ENCODE results near the gene SLC25A51. TPM values are rescaled to one million over a fixed set of nuclear protein-coding genes. Genes with fewer than 3 reads are reported as not detected.

Gene SLC25A51
- total RNA-seq, 1 donor from 2014 or later, result 39.6 TPM

DNA sequence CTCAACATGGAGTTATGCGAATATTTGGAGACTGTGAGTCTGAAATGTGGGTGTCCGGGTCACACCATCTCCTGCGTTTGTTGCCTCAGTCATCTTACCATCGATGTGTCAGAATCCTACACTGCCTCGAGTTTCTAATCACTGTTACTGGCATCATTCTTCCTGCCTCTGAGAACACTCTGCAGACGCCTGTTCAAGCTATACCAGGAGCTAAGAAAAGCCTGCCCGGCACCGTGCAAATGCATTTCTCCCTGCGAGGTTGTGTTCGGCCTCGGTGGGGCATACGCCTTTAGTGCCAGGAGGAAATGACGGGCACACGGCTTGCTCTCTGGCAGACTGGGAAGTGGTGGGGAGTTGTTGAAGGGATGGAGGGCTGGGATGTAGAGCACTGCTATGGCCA is 31.2 kb upstream of the SLC25A51 start:
- Histone ChIP-seq H3K36me3 (ENCODE audit: insufficient read depth, low read length) (peaks cover 11% of the 10 kb centered on the region), H3K27ac (ENCODE audit: low read depth, low read length) (peak overlapping the region; percentile 1)
- FAIRE-seq, result no peak

DNA sequence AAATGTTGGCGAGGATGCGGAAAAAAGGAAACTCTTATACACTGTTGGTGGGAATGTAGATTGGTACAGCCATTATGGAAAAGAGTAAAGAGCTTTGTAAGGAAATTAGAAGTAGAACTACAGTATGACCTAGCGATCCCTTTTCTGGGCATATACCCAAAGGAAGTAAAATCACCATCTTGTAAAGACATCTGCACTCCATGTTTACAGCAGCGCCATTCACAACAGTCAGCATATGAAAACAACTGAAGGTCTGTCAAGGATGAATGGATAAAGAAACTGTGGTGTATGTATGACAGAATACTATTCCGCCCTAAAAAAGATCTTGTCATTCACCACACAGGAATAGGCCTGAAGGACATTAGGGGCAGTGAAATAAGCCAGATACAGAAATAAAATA is 27.7 kb upstream of the SLC25A51 start:
- Mint-ChIP-seq H3K4me3 (ENCODE audit: unreplicated experiment) (no peak overlapping the region), H3K36me3 (ENCODE audit: low read depth, unreplicated experiment) (peaks cover 15% of the 10 kb centered on the region), H3K27me3 (ENCODE audit: low read depth, unreplicated experiment) (no peaks in the 10 kb centered on the region), H3K9me3 (ENCODE audit: unreplicated experiment) (peaks cover 2% of the 10 kb centered on the region), H3K27ac (ENCODE audit: unreplicated experiment) (no peak overlapping the region), H3K4me1 (ENCODE audit: low read depth, unreplicated experiment) (peaks cover 20% of the 10 kb centered on the region)
- FAIRE-seq (no peak), DNase-seq (ENCODE audit: low read depth) (no peak)
- Histone ChIP-seq H3K9me3 (ENCODE audit: insufficient read depth, low read depth, low read length) (no peaks in the 10 kb centered on the region), H2AFZ (ENCODE audit: low read depth, low read length) (no peak overlapping the region), H3K4me3 (ENCODE audit: insufficient read depth, low read depth, low read length) (no peak overlapping the region), H3K27me3 (ENCODE audit: insufficient read depth, low read length) (no peaks in the 10 kb centered on the region), H4K20me1 (ENCODE audit: insufficient read depth, low read length) (peaks cover 18% of the 10 kb centered on the region), H3K4me2 (ENCODE audit: low read length) (no peak overlapping the region), H3K4me1 (ENCODE audit: insufficient read depth, low read length) (peaks cover 31% of the 10 kb centered on the region), H3K9ac (ENCODE audit: low read length) (no peak overlapping the region), H3K27ac (ENCODE audit: low read depth, low read length) (no peak overlapping the region), H3K36me3 (ENCODE audit: insufficient read depth, low read length) (peaks cover 11% of the 10 kb centered on the region), H3K79me2 (ENCODE audit: insufficient read depth, low read length) (peaks cover 58% of the 10 kb centered on the region)
- no peak for TF ChIP-seq EZH2 (IDR thresholded peaks at IDR 0.05; ENCODE audit: insufficient read depth, low read length)
- TF ChIP-seq, protein P1, sequence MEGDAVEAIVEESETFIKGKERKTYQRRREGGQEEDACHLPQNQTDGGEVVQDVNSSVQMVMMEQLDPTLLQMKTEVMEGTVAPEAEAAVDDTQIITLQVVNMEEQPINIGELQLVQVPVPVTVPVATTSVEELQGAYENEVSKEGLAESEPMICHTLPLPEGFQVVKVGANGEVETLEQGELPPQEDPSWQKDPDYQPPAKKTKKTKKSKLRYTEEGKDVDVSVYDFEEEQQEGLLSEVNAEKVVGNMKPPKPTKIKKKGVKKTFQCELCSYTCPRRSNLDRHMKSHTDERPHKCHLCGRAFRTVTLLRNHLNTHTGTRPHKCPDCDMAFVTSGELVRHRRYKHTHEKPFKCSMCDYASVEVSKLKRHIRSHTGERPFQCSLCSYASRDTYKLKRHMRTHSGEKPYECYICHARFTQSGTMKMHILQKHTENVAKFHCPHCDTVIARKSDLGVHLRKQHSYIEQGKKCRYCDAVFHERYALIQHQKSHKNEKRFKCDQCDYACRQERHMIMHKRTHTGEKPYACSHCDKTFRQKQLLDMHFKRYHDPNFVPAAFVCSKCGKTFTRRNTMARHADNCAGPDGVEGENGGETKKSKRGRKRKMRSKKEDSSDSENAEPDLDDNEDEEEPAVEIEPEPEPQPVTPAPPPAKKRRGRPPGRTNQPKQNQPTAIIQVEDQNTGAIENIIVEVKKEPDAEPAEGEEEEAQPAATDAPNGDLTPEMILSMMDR (IDR thresholded peaks at IDR 0.05; ENCODE audit: insufficient read depth, low read depth, low read length), result no peak

More for the DNA sequence above, 31.2 kb upstream of the SLC25A51 start:
- Mint-ChIP-seq H3K27ac (ENCODE audit: unreplicated experiment) (no peak overlapping the region), H3K9me3 (ENCODE audit: unreplicated experiment) (no peaks in the 10 kb centered on the region), H3K4me1 (ENCODE audit: low read depth, unreplicated experiment) (peaks cover 24% of the 10 kb centered on the region), H3K27me3 (ENCODE audit: low read depth, unreplicated experiment) (no peaks in the 10 kb centered on the region), H3K4me3 (ENCODE audit: unreplicated experiment) (no peak overlapping the region), H3K36me3 (ENCODE audit: low read depth, unreplicated experiment) (peaks cover 17% of the 10 kb centered on the region)
- Histone ChIP-seq H3K4me1 (ENCODE audit: insufficient read depth, low read length) (peaks cover 45% of the 10 kb centered on the region), H4K20me1 (ENCODE audit: insufficient read depth, low read length) (no peaks in the 10 kb centered on the region), H3K79me2 (ENCODE audit: insufficient read depth, low read length) (peaks cover 48% of the 10 kb centered on the region), H3K9ac (ENCODE audit: low read length) (no peak overlapping the region), H3K4me3 (ENCODE audit: insufficient read depth, low read depth, low read length) (no peak overlapping the region), H3K4me2 (ENCODE audit: low read length) (no peak overlapping the region), H3K9me3 (ENCODE audit: insufficient read depth, low read depth, low read length) (no peaks in the 10 kb centered on the region), H2AFZ (ENCODE audit: low read depth, low read length) (no peak overlapping the region), H3K27me3 (ENCODE audit: insufficient read depth, low read length) (no peaks in the 10 kb centered on the region)
- TF ChIP-seq, protein P1 (IDR thresholded peaks at IDR 0.05; ENCODE audit: insufficient read depth, low read depth, low read length), result no peak
- no peak for TF ChIP-seq EZH2 (IDR thresholded peaks at IDR 0.05; ENCODE audit: insufficient read depth, low read length)
- DNase-seq (ENCODE audit: low read depth), result no peak

- peak overlapping the region; percentile 73 for H3K27ac Mint-ChIP-seq (ENCODE audit: unreplicated experiment)
- H3K4me2 ChIP-seq (ENCODE audit: low read length), result peak overlapping the region; percentile 48
- TF ChIP-seq EZH2 (IDR thresholded peaks at IDR 0.05; ENCODE audit: insufficient read depth, low read length), result no peak
- TF ChIP-seq, protein P1 (IDR thresholded peaks at IDR 0.05; ENCODE audit: insufficient read depth, low read depth, low read length), result no peak
- H3K9me3 ChIP-seq (ENCODE audit: insufficient read depth, low read depth, low read length), result no peaks in the 10 kb centered on the region
- H3K4me1 ChIP-seq (ENCODE audit: insufficient read depth, low read length), result peaks cover 28% of the 10 kb centered on the region
- peaks cover 3% of the 10 kb centered on the region for H3K36me3 ChIP-seq (ENCODE audit: insufficient read depth, low read length)
- FAIRE-seq (no peak), DNase-seq (ENCODE audit: low read depth) (peak; percentile 72)
- peaks cover 37% of the 10 kb centered on the region for H3K4me1 Mint-ChIP-seq (ENCODE audit: low read depth, unreplicated experiment)
- no peaks in the 10 kb centered on the region for H3K27me3 ChIP-seq (ENCODE audit: insufficient read depth, low read length)
- no peak overlapping the region for H3K4me3 ChIP-seq (ENCODE audit: insufficient read depth, low read depth, low read length)
- H3K27ac ChIP-seq (ENCODE audit: low read depth, low read length), result peak overlapping the region; percentile 43
- H3K79me2 ChIP-seq (ENCODE audit: insufficient read depth, low read length), result peaks cover 70% of the 10 kb centered on the region
- no peak overlapping the region for H2AFZ ChIP-seq (ENCODE audit: low read depth, low read length)
- H3K9ac ChIP-seq (ENCODE audit: low read length), result peak overlapping the region; percentile 21
- H3K9me3 Mint-ChIP-seq (ENCODE audit: unreplicated experiment), result peaks cover 2% of the 10 kb centered on the region
- H3K36me3 Mint-ChIP-seq (ENCODE audit: low read depth, unreplicated experiment), result peaks cover 15% of the 10 kb centered on the region
- no peak overlapping the region for H3K4me3 Mint-ChIP-seq (ENCODE audit: unreplicated experiment)
- no peaks in the 10 kb centered on the region for H3K27me3 Mint-ChIP-seq (ENCODE audit: low read depth, unreplicated experiment)
- peaks cover 37% of the 10 kb centered on the region for H4K20me1 ChIP-seq (ENCODE audit: insufficient read depth, low read length)
Observed at GRCh38 chr9:37929441-37929895, 25.5 kb upstream of the SLC25A51 start.

Data from astrocyte (in vitro differentiated cells and primary cell).